HG02938 (cell line): Measurements from ENCODE around the gene HEBP1.
"Not testable (repeated sequence)": the region's sequence is repeated elsewhere in the genome, so short reads cannot be mapped to it uniquely, and the experiment has no call there.

ENCODE experiments used
- ATAC-seq: cut with Tn5 transposase; IDR thresholded peaks from one replicate; pipeline ENCODE4 v1.9.1; 2021; ENCODE audit warnings: mild to moderate bottlenecking, moderate library complexity; ENCODE audit not compliant: unreplicated experiment

HEBP1 gene

DNA sequence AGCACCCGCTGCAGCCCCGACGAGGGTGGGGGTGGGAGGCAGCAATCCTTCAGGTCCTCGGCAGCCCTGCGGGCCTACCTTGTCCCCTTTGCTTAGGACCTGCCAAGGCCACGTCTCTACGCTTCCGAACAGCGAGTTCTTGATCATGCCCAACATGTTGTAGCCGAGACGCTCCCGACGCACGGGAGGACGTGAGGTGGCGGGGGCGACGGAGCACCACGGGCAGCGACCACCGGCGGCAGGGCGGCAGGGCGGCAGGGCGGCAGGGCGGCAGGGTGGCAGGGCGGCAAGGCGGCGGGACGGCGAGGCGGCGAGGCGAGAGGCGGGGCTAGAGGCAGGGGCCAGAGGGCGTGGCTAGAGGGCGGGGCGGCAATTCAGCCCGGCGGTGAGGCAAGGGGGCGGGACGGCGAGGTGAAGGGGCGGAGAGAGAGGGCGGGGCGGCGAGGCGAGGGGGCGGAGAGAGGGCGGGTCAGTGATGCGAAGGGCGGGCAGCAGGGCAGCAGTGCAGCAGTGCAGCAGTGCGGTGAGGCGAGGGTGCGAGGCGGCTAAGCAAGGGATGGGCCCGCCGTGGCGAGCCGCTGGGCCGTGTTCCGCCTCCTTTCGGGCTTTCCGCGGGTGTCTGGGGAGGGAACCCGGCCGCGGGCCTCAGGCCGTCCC is at the start of gene HEBP1:
TSS of gene HEBP1 (minus strand) at position 307 of the 657 bp plus-strand sequence. CDS start at position 156, 151 bp downstream.
- peak; percentile 72 for ATAC-seq

DNA sequence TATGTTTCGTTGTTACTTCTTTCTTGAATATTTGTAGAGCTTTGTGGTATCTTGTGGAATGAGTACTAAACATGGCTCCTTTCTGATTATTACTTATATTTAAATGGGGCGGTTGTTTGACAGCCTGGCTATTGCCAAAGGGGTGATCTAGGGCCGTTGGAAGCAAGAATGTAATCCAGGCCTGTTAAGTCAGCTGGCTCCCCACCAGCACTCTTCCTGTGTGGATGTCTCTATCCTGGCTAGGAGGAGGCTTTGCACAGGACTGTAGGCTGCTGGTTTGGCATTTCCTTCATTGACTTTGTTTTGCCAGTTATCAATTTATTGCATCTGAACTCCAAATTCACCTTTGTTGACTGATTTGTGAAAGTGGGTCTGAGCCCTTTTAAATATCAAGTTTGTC is 49.8 kb upstream of the HEBP1 start:
- ATAC-seq, result no peak

DNA sequence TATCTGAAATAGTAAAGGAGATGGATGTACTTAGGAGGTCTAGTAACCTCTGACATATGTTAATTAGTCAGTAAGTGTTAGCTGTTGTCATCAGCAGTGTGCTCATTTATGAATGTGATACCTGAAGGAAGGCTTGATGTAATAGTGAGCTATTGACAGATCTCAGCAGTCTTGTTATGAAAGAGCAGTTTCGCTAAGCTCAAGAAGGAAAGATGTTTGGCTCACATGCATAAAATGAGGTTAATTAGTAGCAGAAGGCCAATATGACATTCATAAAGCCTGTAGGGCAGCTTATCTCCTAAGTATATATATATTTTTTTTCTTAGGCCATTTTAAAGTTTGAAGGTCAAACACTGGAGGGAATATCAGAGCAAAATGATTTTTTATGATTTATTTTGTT is 46.9 kb upstream of the HEBP1 start:
- ATAC-seq, result peak; percentile 76

DNA sequence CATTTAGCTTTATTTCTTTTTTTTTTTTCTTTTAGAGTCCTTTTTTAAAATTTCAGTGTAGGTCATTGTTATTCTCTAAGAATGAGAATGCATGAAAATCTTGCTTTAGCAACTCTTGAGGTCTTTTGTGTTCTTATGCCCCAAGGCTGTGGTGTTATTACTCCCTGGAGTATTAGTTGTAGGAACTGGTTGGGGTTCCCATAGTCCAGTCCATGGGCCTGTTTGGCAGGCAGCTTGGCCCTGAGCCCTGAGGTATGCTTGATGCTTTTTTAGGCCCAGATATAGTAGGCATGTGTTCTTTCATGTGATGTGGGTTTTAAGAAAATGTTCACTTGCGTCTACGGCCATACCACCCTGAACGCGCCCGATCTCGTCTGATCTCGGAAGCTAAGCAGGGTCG is 45.8 kb upstream of the HEBP1 start:
- ATAC-seq, result no peak

DNA sequence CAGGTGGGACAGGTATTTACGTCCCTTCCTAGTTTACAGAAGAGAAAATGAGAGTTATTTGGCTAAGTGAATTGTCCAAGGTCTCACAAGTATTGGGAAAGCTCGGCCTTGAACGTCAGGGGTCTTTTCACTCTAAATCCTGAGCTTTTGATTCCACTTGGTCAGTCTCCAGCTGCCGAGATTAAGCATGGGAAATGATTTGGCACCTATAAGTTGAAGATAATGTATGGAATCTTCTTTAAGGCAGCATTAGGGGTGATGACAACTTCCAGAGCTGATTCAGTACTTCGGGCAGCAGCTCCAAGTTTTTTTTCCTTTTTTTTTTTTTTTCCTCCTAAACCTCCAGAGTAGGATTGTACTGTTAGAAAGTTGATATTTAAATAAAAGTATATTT is 44.8 kb upstream of the HEBP1 start:
- no peak for ATAC-seq

DNA sequence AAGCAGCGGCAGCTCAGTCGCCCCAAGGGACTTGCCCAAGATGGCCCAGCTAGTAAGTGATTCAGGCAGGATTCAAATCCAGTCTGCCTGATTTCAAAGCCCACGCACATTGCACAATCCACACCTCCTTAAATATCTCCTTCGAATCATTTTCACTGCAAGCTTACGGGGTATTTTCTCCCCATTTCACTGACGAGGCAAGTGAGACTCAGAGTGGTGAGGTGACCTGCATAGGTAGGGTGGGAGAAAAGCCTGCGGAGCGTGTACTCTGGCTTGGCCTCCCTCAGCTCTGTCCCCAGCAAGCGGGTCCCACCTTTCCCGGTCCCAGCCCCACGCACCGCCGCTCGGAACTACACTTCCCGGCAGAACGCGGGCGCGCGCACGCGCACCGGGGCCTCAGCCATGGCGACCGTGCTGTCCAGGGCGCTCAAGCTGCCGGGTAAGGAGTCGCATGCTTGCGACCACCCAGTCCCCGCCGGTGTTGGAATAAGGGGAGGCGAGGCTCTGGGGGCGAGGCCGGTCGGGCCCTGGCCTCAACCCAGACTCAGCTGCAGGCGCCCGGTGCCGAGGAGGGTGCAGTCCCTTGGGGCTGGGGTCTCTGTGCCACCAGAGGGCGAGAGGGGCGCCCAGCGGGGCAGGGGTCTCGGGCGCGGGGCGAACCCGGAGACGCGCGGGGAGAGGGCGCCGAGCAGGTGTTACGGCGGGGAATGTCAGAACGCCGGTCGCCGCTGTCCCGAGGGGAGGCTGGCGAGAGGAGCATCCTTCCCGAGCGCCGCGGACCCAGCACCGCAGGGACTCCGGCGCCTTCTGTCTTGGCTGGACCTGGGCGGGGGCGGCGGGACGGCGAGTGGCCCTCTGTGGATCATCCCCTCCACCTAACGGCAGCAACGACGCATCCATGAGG is 44.2 kb upstream of the HEBP1 start, which contains the start of gene FAM234B:
TSS of gene FAM234B (plus strand) at position 380 of the 904 bp plus-strand sequence. CDS start at position 403, 23 bp downstream.
- no peak for ATAC-seq

DNA sequence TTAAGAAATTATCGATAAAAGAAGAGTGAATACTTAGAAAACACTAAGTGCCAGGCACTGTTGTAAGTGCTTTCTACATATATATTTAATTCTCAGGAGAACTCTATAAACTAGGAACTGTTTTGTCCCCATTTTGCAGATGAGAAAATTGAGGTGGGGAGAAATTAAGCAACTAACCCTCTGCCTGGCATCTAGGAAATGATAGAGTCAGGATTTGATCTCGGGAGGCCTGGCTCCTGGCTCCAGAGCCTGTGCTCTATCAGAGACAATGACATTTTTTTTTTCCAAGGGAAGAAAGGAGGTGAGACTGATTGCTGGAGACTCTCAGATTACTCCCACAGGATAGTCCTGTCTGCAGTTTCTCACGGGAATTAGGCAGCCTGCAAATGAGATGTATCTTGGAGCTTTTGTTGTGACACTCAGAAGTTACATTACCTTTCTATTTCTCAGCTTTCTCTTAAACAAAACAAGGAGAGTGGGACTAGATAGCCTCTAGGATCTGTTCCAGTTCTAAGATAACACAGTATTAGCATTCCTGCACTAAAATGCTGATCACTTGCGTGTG is 42.7 kb upstream of the HEBP1 start:
- ATAC-seq, result no peak

- ATAC-seq, result no peak
Measured at GRCh38 chr12:13041224-13041623, 41.2 kb upstream of the HEBP1 start.

- no peak for ATAC-seq
Measured at GRCh38 chr12:13039328-13039956, 39.4 kb upstream of the HEBP1 start.

DNA sequence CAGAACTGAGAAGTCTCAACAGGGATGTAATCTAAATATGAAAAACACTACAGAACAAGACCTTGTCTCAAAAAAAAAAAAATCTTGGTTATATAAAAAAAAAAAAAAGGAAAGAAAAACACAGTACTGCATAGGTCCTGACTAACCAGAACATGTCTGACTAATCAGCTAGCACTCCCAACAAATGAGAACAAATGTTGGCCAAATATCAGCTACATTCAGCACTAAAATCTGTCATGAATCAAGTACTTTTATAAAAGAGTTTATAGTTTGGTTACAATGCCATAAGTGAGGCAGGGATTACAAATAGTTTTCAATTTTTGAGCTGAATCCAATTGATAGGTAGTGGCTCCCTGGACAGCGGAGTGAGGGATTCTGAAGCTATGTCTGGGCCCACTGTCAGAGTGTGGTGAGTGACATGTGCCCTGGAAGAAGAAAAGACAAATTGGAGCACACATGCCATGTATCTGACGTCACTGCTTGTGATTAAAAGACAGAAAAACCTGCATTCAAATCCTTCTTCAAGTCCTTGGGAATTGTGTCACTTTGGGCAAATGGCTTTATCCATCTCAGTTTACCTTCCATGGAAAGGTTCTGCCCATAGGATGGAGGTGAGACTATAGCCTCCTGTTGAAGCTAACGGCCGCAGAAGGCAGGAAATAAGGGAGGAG is 38.6 kb upstream of the HEBP1 start:
- ATAC-seq, result no peak

DNA sequence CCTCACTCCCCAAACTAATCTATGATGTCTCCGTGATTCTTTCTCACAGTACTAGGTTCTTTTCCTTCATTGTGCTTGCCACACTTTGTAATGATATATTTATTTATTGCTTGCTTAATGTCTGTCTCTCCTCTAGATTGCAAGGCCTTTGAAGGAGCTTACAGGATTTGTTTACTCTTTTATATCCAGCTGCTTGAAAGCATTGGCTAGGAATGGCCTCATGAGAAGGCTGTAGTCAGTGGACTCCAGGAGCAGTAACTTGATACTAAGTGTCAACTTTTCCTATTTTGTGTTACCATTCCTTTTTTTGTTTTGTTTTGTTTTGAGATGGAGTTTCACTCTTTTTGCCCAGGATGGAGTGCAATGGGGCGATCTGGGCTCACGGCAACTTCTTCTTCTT is 36.8 kb upstream of the HEBP1 start:
- no peak for ATAC-seq

- ATAC-seq, result not testable (repeated sequence)
Measured at GRCh38 chr12:13035335-13035734, 35.3 kb upstream of the HEBP1 start.

DNA sequence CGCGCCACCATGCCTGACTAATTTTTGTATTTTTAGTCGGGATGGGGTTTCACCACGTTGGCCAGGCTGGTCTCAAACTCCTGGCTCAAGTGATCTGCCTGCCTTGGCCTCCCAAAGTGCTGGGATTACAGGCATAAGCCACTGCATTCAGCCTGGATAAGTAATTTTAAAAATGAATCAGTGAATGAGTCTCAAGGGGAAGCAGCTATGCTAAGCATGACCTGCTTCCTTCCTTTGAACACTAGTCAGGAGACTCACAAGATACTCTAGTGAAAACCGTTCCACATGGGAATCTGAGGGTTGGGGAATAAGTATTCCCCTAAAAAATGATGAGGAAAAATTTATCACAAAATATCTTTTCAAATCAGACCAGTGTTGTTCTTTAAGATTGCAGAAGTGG is 33.4 kb upstream of the HEBP1 start:
- ATAC-seq, result no peak

DNA sequence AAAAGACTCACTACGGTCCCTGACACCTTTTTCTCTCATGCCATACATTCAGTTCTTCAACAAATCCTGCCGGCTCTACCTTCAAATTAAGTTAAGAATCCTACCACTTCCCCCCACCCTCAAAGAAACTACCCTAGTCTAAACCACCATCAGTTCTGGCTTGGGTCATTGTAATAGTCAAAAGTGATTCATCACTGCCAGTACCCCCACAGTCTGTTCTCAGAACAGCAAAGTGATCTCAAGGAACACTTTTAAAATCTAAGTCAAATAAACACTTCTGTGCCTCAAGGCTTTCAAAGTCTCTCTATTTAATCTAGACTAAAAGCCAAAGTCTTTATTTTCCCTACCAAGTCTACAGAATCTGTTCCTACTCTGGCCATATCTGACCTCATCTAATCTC is 32.1 kb upstream of the HEBP1 start:
- ATAC-seq, result no peak

DNA sequence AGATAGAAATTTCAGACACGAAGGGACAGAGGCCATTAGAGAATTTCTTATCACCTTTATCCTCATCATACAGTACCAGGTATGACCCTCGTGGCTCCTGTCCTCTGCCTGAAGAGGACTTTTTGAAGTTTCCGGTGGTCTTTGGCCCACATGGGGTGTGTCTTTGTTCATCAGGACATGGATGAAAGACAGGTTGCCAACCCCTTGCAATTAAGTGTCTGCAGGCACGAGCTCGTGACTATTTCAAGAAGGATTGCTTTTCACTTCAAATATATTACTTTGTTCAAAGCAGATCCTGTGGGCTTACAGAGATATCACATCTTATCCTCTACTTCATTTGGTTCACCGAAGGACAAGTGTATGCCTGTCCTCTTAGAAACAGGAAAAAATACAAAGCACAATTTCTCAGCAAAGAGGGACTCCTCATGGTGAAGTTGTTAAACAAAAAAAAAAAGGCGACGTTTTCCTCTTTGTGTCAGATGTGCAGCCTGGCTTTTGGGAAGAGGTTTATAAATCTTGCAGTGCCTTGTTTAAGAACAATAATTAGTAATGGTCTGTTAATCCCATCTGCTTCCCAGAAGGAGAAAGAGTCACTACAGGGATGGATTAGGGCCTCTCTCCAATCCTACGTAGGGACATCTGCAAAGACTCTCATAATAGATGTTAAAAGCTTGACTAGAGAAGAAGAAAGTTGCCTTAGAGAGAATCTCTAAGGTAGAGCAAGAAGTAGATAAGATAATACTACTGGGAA is 30.7 kb upstream of the HEBP1 start:
- ATAC-seq, result no peak

DNA sequence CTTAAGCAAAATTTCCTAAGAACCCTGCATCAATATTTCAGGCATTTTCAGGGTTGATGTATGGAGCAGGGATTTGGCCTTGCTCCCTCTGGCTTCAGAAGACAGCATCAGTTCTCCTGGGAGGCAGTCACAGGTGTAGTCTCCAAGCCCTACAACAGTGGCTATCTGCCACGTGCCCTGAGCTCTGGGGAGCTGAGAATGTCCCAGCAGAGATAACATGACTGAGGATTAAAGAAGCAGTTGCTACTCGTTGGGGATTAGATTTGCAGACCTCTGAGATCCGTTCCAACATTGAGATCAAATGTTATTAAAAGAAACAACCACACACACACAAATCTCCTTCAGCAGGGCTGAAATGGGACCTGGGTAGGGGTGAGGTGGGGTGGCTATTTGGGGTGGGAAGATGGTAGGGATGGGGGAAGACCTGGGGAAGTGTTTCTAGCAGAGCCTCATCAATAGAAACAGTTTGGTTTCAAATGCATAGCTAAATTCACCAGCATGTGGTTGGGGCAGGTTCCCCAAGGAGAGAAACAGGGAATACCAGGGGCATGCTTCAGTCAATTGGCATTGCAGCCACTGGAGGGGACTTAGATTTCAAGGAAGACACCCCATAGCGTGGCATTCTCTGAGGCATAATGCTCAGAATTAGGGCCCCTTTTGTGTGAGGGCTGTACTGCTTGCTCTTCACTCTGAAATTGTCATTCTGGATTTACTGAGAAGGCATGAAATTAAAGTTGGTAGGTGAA is 28.9 kb upstream of the HEBP1 start:
- ATAC-seq, result no peak

- ATAC-seq, result no peak
Measured at GRCh38 chr12:13027508-13027907, 27.4 kb upstream of the HEBP1 start.

GRCh38 chr12:13027032-13027431 is 27.0 kb upstream of the HEBP1 start:
- ATAC-seq, result no peak

DNA sequence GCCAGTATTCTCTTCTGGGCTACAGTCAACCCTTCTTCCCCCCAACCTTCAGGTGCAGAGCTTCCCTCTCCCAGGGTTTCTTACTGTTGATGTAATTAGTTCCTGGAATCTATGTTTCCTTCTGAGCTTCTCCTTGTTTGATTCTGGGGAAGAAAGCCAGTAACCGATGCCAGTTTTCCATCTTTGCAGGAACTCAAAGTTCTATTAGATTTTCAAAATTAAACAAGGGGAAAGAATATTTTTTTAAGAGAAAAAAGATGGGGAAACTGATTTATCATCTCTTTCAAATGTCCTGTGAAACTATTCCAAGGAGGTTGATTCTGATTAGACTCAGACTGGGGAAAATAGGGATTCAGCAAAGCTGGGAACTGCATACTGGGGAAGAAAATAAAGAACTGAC is 26.2 kb upstream of the HEBP1 start:
- ATAC-seq, result no peak
